Uterus (tissue), 4 donors: ENCODE data around the gene FUT2. TPM values are rescaled to one million over a fixed set of nuclear protein-coding genes. Genes with fewer than 3 reads are reported as not detected.

Source experiments
- DNase-seq, 2 donors: peaks; one replicate each; pipeline ENCODE4 v3.0.0-alpha.2; 2019 to 2020
- H3K27ac ChIP-seq, 2 donors: fragments of 200-600 bp; sonication (generic); 1 replicate in 1 of 2; 2 replicates in 1 of 2; pipeline ENCODE4 v1.5.1; 2016 to 2018
- H3K27me3 ChIP-seq, 2 donors: fragments of 200-600 bp; sonication (generic); one replicate each; pipeline ENCODE4 v1.5.1; 2018 to 2019; ENCODE audit warnings: control low read depth in 1 of 2
- H3K36me3 ChIP-seq, 2 donors: fragments of 200-600 bp; sonication (generic); one replicate each; pipeline ENCODE4 v1.5.1; 2019; ENCODE audit warnings: control low read depth in 1 of 2
- H3K4me1 ChIP-seq, 2 donors: fragments of 200-600 bp; sonication (generic); one replicate each; pipeline ENCODE4 v1.5.1; 2018 to 2019; ENCODE audit warnings: control low read depth in 1 of 2
- H3K4me3 ChIP-seq, 2 donors: fragments of 200-600 bp; sonication (generic); 1 replicate in 1 of 2; 2 replicates in 1 of 2; pipeline ENCODE4 v1.5.1; 2018 to 2019; ENCODE audit warnings: mild to moderate bottlenecking in 1 of 2
- H3K9me3 ChIP-seq, 2 donors: fragments of 200-600 bp; sonication (generic); one replicate each; pipeline ENCODE4 v1.5.1; 2019; ENCODE audit warnings: control low read depth in 1 of 2
- POLR2A ChIP-seq, 2 donors: fragments of 450-650 bp; IDR thresholded peaks; one replicate each; pipeline ENCODE4 v1.6.1; 2016; ENCODE audit warnings: antibody characterized with exemption in 2 of 2, mild to moderate bottlenecking in 1 of 2, moderate library complexity in 1 of 2
- intact Hi-C: fragments of 100-400 bp; cut with DNase I; formaldehyde crosslinking; loops from one replicate; pipeline ENCODE4 v1.15.1; 2023; ENCODE audit warnings: low total_unique reads
- total RNA-seq, 4 donors: library from RNA; depleted of rRNA in 3 of 4; stranded (reverse); fragments of >200 nt in 3 of 4; gene quantifications; one replicate each; pipeline versions ENCODE4 v1.1.0 to v1.2.4, GENCODE V29; 2014 to 2023
- TF ChIP-seq, protein P1 (sequence below), 4 experiments: fragments of 200-600 bp in 2 of 4; fragments of 450-650 bp in 2 of 4; sonication (generic) in 2 of 4; IDR thresholded peaks; one replicate each; pipeline ENCODE4 v1.5.1; 2016 to 2019; ENCODE audit warnings: antibody characterized with exemption in 4 of 4, mild to moderate bottlenecking in 2 of 4, moderate library complexity in 1 of 4
- donor health status: DM: yes; HTN: yes; CAD: no.

FUT2 gene
- total RNA-seq, 4 donors from 2014 or later = 1.0 TPM; not detected in 3

DNA sequence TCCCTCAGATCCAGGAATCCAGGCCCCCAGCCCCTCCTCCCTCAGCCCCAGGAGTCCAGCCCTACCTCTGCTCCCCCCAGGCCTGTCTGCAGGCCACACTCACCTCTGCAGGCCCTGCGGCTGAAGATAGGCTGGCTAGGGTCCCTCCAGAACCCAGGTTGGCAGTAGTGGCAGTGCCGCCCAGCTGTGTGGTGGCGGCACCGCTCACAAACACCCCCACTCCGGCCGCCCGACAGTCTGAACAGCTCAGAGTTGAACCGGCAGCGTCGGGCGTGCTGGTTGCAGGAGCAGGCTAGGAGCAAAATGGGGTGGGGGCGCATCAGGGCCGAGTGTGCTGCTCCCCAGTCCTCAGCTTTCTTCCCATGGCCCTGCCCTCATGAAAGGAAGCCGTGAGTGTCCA is 31.3 kb upstream of the FUT2 start:
- TF ChIP-seq, protein P1, sequence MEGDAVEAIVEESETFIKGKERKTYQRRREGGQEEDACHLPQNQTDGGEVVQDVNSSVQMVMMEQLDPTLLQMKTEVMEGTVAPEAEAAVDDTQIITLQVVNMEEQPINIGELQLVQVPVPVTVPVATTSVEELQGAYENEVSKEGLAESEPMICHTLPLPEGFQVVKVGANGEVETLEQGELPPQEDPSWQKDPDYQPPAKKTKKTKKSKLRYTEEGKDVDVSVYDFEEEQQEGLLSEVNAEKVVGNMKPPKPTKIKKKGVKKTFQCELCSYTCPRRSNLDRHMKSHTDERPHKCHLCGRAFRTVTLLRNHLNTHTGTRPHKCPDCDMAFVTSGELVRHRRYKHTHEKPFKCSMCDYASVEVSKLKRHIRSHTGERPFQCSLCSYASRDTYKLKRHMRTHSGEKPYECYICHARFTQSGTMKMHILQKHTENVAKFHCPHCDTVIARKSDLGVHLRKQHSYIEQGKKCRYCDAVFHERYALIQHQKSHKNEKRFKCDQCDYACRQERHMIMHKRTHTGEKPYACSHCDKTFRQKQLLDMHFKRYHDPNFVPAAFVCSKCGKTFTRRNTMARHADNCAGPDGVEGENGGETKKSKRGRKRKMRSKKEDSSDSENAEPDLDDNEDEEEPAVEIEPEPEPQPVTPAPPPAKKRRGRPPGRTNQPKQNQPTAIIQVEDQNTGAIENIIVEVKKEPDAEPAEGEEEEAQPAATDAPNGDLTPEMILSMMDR (IDR thresholded peaks at IDR 0.05) = no peak
- no peak for TF ChIP-seq POLR2A (IDR thresholded peaks at IDR 0.05)
- no peaks in the 10 kb centered on the region for H3K36me3 ChIP-seq
- H3K27me3 ChIP-seq = no peaks in the 10 kb centered on the region
- H3K4me1 ChIP-seq = no peaks in the 10 kb centered on the region
- DNase-seq = no peak
- intact Hi-C loops = no loop called here
- no peak overlapping the region for H3K4me3 ChIP-seq
- no peak overlapping the region for H3K27ac ChIP-seq
- H3K9me3 ChIP-seq = no peaks in the 10 kb centered on the region

DNA sequence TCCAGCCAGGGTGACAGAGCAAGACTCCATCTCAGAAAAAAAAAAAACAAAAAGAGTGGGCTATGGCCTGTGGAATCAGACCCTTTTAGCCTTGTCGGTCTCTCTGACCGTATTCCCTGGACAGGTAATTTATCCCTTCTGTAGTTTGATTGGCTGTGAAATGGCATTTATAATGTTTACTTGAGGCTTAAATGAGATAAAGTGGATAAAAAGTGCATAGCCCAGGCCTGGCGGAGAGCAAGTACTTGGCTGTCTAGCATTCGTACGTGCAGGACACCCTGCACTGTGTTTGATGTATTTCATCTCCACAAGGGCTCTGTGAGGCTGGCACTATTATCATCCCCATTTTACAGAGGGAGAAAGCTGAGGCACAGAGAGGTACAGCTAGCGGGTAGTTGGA is 30.0 kb upstream of the FUT2 start:
- no peak for DNase-seq
- Histone ChIP-seq H3K4me1 (no peaks in the 10 kb centered on the region), H3K27me3 (no peaks in the 10 kb centered on the region), H3K36me3 (no peaks in the 10 kb centered on the region), H3K27ac (no peak overlapping the region), H3K4me3 (no peak overlapping the region), H3K9me3 (no peaks in the 10 kb centered on the region)
- intact Hi-C loops = no loop called here
- TF ChIP-seq, protein P1 (IDR thresholded peaks at IDR 0.05) = no peak
- no peak for TF ChIP-seq POLR2A (IDR thresholded peaks at IDR 0.05)

DNA sequence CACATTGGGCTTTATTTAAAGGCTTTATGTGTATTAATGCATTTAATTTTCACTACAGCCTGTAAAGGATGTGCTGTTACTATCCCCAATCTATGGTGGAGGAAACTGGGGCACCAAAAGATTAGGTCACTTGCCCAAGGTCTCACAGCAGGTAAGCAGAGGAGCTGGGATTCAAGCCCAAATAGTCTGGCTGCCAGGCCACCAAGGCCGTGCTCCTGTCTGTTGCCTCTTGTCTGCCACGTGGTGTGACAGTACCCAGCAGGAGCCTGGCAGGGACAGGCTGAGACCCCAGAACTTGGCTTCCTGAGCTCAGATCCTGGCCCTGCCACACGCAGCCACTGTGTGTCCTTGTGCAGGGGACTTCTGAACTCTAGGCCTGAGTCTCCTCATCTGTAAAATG is 27.4 kb upstream of the FUT2 start:
- Histone ChIP-seq H3K27me3 (no peaks in the 10 kb centered on the region), H3K4me3 (no peak overlapping the region), H3K36me3 (no peaks in the 10 kb centered on the region), H3K27ac (no peak overlapping the region), H3K9me3 (no peaks in the 10 kb centered on the region), H3K4me1 (no peaks in the 10 kb centered on the region)
- no peak for DNase-seq
- TF ChIP-seq, protein P1 (IDR thresholded peaks at IDR 0.05) = no peak
- no peak for TF ChIP-seq POLR2A (IDR thresholded peaks at IDR 0.05)
- intact Hi-C loops = no loop called here

DNA sequence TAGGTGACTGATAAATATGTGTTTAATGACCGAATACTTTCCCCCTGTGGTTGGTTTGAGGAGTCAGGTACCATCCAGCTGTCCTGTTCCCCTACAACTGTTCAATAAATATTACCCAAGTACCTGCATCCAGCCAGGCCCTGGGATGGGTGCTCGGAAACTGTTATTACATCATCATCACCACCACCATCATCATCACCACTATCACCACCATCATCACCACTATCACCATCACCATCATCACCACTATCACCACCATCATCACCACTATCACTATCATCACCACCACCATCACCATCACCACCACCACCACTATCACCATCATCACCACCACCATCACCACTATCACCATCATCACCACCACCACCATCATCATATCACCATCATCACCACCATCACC is 27.0 kb upstream of the FUT2 start:
- TF ChIP-seq, protein P1 (IDR thresholded peaks at IDR 0.05) = no peak
- TF ChIP-seq POLR2A (IDR thresholded peaks at IDR 0.05) = no peak
- no peaks in the 10 kb centered on the region for H3K4me1 ChIP-seq
- H3K27ac ChIP-seq = no peak overlapping the region
- no peak for DNase-seq
- no peaks in the 10 kb centered on the region for H3K36me3 ChIP-seq
- intact Hi-C loops = no loop called here
- no peaks in the 10 kb centered on the region for H3K9me3 ChIP-seq
- H3K4me3 ChIP-seq = no peak overlapping the region
- no peaks in the 10 kb centered on the region for H3K27me3 ChIP-seq

DNA sequence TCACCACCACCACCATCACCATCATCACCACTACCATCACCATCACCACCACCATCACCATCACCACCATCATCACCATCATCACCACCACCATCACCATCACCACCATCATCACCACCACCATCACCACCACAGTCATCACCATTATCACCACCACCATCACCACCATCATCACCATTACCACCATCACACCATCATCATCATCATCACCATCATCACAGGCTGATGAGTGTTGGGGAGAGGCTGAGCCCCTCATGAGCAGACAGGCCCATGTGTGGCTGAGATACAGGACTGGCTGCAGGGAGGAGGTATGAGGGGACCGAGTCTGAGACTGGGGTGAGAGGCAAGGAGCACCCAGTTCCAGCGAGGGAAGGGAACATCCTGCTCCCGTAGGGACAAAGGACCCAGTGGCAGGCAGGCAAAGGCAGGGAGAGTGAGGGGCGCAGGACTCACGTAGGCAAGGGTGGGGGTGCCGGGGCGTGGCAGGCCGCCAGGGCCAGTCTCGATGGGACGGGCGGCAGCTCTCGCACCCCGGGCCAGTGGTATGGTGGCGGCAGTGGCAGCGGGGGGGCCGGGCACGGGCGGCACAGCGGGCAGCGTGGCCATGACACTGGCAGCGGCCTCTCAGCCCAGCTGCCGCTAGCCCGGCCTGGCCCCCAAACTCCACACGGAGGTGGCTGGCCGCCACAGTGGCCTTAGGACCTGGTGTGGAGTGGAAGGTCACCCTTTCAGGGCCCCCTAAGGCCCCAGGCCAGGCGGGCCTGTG is 25.7 kb upstream of the FUT2 start:
- no peak for TF ChIP-seq POLR2A (IDR thresholded peaks at IDR 0.05)
- TF ChIP-seq, protein P1 (IDR thresholded peaks at IDR 0.05) = no peak
- H3K36me3 ChIP-seq = no peaks in the 10 kb centered on the region
- no peak for DNase-seq
- H3K27ac ChIP-seq = no peak overlapping the region
- H3K27me3 ChIP-seq = no peaks in the 10 kb centered on the region
- no peak overlapping the region for H3K4me3 ChIP-seq
- intact Hi-C loops = no loop called here
- no peaks in the 10 kb centered on the region for H3K9me3 ChIP-seq
- no peaks in the 10 kb centered on the region for H3K4me1 ChIP-seq
